ENCODE data around the gene ZNF205.
A peak's percentile ranks its signal among the peaks of the same experiment; 100 is the strongest.

The ZNF205 gene

DNA sequence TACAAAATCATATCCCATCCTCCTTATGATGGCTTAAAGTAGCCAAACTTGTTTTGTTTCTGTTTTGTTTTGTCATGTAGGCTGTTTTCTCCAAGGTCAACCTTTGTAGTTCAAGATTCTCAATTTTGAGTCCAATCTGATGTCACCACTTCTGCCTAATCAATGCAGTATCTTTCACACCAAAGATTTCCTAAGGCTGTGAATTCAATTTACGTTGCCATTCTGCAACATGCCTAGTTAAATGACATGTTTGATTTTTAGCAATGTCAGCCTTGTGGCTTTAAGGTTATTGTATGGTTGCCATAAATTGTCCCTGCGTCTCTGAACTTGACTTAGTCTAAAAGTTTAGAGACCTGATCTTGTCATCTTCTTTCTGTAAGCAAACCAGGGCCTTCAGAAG lies 42.8 kb downstream of the ZNF205 start:
- no peak for DNase-seq (ENCODE audit: low spot score)
- in situ Hi-C loops (cut with MboI; ENCODE audit: low pct_unique_long_range_greater_than_20kb, low sequenced_read_pairs, unreplicated experiment), result no loop called here
- TF ChIP-seq, protein P1, sequence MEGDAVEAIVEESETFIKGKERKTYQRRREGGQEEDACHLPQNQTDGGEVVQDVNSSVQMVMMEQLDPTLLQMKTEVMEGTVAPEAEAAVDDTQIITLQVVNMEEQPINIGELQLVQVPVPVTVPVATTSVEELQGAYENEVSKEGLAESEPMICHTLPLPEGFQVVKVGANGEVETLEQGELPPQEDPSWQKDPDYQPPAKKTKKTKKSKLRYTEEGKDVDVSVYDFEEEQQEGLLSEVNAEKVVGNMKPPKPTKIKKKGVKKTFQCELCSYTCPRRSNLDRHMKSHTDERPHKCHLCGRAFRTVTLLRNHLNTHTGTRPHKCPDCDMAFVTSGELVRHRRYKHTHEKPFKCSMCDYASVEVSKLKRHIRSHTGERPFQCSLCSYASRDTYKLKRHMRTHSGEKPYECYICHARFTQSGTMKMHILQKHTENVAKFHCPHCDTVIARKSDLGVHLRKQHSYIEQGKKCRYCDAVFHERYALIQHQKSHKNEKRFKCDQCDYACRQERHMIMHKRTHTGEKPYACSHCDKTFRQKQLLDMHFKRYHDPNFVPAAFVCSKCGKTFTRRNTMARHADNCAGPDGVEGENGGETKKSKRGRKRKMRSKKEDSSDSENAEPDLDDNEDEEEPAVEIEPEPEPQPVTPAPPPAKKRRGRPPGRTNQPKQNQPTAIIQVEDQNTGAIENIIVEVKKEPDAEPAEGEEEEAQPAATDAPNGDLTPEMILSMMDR (IDR thresholded peaks at IDR 0.05; ENCODE audit: extremely low read depth, insufficient read depth, missing control alignments), result no peak

DNA sequence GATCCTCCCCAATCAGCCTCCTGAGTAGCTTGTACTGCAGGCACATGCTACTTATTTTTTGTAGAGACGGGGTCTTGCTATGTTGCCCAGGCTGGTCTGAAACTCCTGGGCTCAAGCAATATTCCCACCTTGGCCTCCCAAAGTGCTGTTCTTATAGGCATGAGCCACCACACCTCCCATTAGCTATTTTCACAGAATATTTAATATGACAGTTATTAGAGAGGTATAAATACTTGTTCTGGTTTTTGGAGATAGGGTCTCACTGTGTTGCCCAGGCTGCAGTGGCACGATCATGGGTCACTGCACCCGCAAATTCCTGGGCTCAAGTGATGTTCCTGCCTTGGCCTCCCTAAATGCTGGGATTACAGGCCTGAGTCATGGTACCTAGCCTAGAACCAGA lies 43.6 kb downstream of the ZNF205 start:
- DNase-seq (ENCODE audit: low spot score), result no peak
- TF ChIP-seq, protein P1 (IDR thresholded peaks at IDR 0.05; ENCODE audit: extremely low read depth, insufficient read depth, missing control alignments), result no peak
- in situ Hi-C loops (cut with MboI; ENCODE audit: low pct_unique_long_range_greater_than_20kb, low sequenced_read_pairs, unreplicated experiment), result no loop called here

DNA sequence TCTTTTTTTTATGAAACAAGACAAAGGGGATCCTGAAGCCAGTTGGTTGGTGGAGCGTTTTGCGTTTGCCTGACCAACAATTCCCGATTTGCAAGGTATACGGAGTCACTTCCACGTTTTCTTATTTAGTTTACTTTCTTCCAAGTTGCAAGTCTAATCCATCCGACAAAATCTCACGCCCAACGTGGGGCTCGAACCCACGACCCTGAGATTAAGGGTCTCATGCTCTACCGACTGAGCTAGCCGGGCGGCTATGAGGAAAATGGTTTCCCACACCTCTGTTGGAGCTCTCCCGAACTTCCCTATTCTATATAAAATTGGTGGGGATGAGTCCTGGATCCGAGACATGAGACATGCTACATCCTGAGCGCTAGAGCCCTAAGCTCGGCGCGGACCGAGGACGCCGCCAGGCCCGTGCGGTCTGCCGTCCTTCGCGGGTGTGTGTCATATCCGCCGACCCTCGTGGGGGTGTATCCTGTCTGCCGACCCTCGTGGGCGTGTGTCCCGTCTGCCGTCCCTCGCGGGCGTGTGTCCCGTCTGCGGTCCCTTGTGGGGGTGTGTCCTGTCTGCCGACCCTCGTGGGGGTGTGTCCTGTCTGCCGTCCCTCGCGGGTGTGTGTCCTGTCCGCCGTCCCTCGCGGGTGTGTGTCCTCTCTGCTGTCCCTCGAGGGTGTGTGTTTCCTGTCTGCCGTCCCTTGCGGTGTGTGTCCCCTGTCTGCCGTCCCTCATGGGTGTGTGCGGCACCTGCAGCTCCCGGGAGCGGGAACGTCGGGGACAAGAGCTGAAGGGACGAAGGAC lies 45.0 kb downstream of the ZNF205 start:
- peak; percentile 49 for DNase-seq (ENCODE audit: low spot score)

DNA sequence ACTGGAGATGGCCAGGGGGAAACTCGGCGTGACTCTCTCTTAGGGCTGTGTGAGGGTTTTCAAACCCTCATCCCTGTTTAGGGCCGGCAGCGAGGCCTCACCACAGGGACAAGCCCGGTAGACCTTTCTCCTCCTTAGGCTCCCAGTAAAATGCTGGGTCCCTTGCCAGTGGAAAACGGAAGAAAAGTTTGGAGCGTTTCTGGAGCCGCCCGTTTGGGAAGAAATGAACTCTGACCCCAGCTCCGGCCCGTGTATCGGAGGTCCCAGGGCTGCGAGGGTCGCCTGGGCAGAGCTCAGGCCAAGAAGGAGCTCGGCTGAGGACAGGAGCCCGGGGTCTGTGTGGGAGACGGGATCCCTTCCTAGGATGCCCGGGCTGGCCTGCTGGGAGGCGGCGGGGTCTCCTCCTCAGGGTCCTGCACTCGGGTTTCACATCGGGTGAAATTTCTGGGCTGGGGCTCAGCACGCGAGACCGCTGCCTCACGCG lies 45.7 kb downstream of the ZNF205 start:
- DNase-seq (ENCODE audit: low spot score), result peak; percentile 54
- in situ Hi-C loops (cut with MboI; ENCODE audit: low pct_unique_long_range_greater_than_20kb, low sequenced_read_pairs, unreplicated experiment), result no loop called here
- TF ChIP-seq, protein P1 (IDR thresholded peaks at IDR 0.05; ENCODE audit: extremely low read depth, insufficient read depth, missing control alignments), result no peak

More for the DNA sequence above, 45.0 kb downstream of the ZNF205 start:
- TF ChIP-seq, protein P1 (IDR thresholded peaks at IDR 0.05; ENCODE audit: extremely low read depth, insufficient read depth, missing control alignments), result no peak
- in situ Hi-C loops (cut with MboI; ENCODE audit: low pct_unique_long_range_greater_than_20kb, low sequenced_read_pairs, unreplicated experiment), result no loop called here

DNA sequence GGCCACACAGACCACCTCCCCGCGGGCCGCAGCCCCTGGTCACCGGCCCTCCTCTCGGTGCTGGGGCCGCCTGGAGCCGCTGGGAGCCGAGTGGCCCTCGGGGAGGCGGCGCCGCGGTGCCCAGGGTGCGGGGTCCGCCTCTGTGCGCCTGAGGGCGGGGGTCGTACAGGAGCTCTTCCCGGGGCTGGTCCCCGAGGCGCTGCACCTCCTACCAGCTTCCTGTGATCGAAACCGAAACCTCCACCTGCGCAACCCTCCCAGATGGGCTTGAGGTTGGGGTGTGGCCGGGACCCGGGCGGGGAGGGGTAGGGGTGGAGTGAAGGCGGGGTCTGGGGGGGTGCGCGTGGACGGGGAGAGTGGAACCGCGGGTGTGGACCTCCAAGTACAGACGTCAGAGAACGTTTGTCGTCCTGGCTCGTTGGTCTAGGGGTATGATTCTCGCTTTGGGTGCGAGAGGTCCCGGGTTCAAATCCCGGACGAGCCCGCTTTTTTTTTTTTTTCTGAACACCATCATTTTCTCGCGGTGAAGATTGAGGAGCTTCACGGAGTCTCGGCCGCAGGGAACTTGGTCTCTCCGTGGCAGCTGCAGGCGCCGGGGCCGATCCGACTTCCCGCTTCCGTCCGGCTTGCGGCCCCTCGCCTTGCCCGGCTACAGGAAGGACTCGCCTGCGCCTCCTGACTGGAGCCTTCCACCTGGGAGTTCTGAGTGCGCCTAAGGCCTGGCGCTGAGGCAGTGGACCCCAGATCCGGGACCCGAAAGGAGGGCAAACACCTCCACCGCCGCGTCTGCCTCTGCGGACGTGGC lies 46.3 kb downstream of the ZNF205 start:
- TF ChIP-seq, protein P1 (IDR thresholded peaks at IDR 0.05; ENCODE audit: extremely low read depth, insufficient read depth, missing control alignments), result no peak
- DNase-seq (ENCODE audit: low spot score), result peak; percentile 95
- in situ Hi-C loops (cut with MboI; ENCODE audit: low pct_unique_long_range_greater_than_20kb, low sequenced_read_pairs, unreplicated experiment), result no loop called here

DNA sequence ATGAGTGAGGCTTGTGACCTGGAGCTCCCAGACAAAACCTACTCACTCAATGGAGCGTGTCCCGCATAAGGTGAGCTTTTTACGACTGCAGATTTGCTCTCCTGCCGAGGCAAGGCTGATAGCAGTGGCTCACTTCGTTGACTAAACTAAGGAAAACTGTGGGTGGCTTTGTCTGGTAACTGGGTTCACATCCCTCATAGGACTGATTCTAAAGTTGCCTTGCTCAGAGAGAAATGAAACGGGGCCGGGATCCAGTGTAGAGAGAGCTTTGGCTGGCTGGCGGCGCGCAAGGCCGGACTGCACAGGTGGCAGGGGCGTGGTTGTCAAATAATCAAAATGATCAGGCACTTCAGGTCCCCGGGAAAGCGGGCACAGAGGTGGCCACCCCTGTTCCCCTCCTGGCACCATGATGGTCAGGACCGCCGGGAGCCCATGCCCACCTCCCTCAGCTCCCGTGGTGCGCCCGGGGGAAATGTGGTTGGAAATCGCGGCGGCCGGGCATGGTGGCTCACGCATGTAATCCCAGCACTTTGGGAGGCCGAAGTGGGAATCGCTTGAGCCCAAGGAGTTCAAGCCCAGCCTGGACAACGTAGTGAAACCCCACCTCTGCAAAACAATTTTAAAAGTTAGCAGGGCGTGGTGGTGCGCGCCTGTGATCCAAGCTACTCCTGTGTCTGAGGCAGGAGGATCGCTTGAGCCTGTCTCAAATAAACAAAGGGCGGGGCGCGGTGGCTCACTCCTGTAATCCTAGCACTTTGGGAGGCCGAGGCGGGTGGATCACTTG lies 49.0 kb downstream of the ZNF205 start:
- TF ChIP-seq, protein P1 (IDR thresholded peaks at IDR 0.05; ENCODE audit: extremely low read depth, insufficient read depth, missing control alignments), result no peak
- no peak for DNase-seq (ENCODE audit: low spot score)
- in situ Hi-C loops (cut with MboI; ENCODE audit: low pct_unique_long_range_greater_than_20kb, low sequenced_read_pairs, unreplicated experiment), result loop anchor here (10.0 kb wide), 1 partner anchor 97 kb away; the partner anchor contains the start of gene IL32

All from GM13977 (cell line).